Measurements from ENCODE around the gene DSTN.

The DSTN gene

GRCh38 chr20:17608701-17609497, 39.0 kb downstream of the DSTN start:
- H3K27ac ChIP-seq (ENCODE audit: low read depth, low read length, poor library complexity, severe bottlenecking), result no peak overlapping the region
- H3K27me3 ChIP-seq (ENCODE audit: insufficient read depth, low read length), result no peaks in the 10 kb centered on the region
- H3K9me3 ChIP-seq (ENCODE audit: low read length), result no peaks in the 10 kb centered on the region
- TF ChIP-seq EZH2 (IDR thresholded peaks at IDR 0.05; ENCODE audit: borderline replicate concordance, low read length) (no peak), CTCF (IDR thresholded peaks at IDR 0.05; ENCODE audit: low read length) (no peak)
- no peaks in the 10 kb centered on the region for H3K79me2 ChIP-seq (ENCODE audit: insufficient read depth, low read length)
- H3K4me2 ChIP-seq (ENCODE audit: low read length), result no peak overlapping the region
- H3K4me3 ChIP-seq (ENCODE audit: low read depth, low read length, poor library complexity, severe bottlenecking), result no peak overlapping the region
- H4K20me1 ChIP-seq (ENCODE audit: insufficient read depth, low read length), result no peaks in the 10 kb centered on the region
- H3K4me1 ChIP-seq (ENCODE audit: insufficient read depth, low read length, severe bottlenecking), result no peaks in the 10 kb centered on the region
- no peak overlapping the region for H2AFZ ChIP-seq (ENCODE audit: low read length)
- H3K36me3 ChIP-seq (ENCODE audit: insufficient read depth, low read length), result 0 out of 2 replicates have a peak, but pooled peaks cover 5% of the 10 kb centered on the region
- no peaks in the 10 kb centered on the region for H3F3A ChIP-seq (ENCODE audit: insufficient read depth, low read length)
- no peaks in the 10 kb centered on the region for H3K9me2 ChIP-seq (ENCODE audit: low read depth, low read length)
- no peak overlapping the region for H3K9ac ChIP-seq (ENCODE audit: low read length)

- 0 out of 2 replicates have a peak, but pooled peaks cover 5% of the 10 kb centered on the region for H3K36me3 ChIP-seq (ENCODE audit: insufficient read depth, low read length)
- H3K9me2 ChIP-seq (ENCODE audit: low read depth, low read length), result no peaks in the 10 kb centered on the region
- no peaks in the 10 kb centered on the region for H3K27me3 ChIP-seq (ENCODE audit: insufficient read depth, low read length)
- H4K20me1 ChIP-seq (ENCODE audit: insufficient read depth, low read length), result no peaks in the 10 kb centered on the region
- H3K9ac ChIP-seq (ENCODE audit: low read length), result no peak overlapping the region
- H2AFZ ChIP-seq (ENCODE audit: low read length), result no peak overlapping the region
- no peak overlapping the region for H3K4me3 ChIP-seq (ENCODE audit: low read depth, low read length, poor library complexity, severe bottlenecking)
- no peak overlapping the region for H3K4me2 ChIP-seq (ENCODE audit: low read length)
- H3K79me2 ChIP-seq (ENCODE audit: insufficient read depth, low read length), result no peaks in the 10 kb centered on the region
- TF ChIP-seq CTCF (IDR thresholded peaks at IDR 0.05; ENCODE audit: low read length) (no peak), EZH2 (IDR thresholded peaks at IDR 0.05; ENCODE audit: borderline replicate concordance, low read length) (no peak)
- H3K4me1 ChIP-seq (ENCODE audit: insufficient read depth, low read length, severe bottlenecking), result no peaks in the 10 kb centered on the region
- H3K9me3 ChIP-seq (ENCODE audit: low read length), result no peaks in the 10 kb centered on the region
- H3K27ac ChIP-seq (ENCODE audit: low read depth, low read length, poor library complexity, severe bottlenecking), result no peak overlapping the region
- no peaks in the 10 kb centered on the region for H3F3A ChIP-seq (ENCODE audit: insufficient read depth, low read length)
Measured at GRCh38 chr20:17609811-17610377, 40.0 kb downstream of the DSTN start.

- H2AFZ ChIP-seq (ENCODE audit: low read length), result no peak overlapping the region
- 0 out of 2 replicates have a peak, but pooled peaks cover 5% of the 10 kb centered on the region for H3K36me3 ChIP-seq (ENCODE audit: insufficient read depth, low read length)
- no peaks in the 10 kb centered on the region for H3K27me3 ChIP-seq (ENCODE audit: insufficient read depth, low read length)
- H3K9ac ChIP-seq (ENCODE audit: low read length), result no peak overlapping the region
- no peak overlapping the region for H3K27ac ChIP-seq (ENCODE audit: low read depth, low read length, poor library complexity, severe bottlenecking)
- no peak for TF ChIP-seq CTCF (IDR thresholded peaks at IDR 0.05; ENCODE audit: low read length)
- TF ChIP-seq EZH2 (IDR thresholded peaks at IDR 0.05; ENCODE audit: borderline replicate concordance, low read length), result no peak
- no peak overlapping the region for H3K4me3 ChIP-seq (ENCODE audit: low read depth, low read length, poor library complexity, severe bottlenecking)
- no peak overlapping the region for H3K4me2 ChIP-seq (ENCODE audit: low read length)
- no peaks in the 10 kb centered on the region for H3K79me2 ChIP-seq (ENCODE audit: insufficient read depth, low read length)
- H3K4me1 ChIP-seq (ENCODE audit: insufficient read depth, low read length, severe bottlenecking), result no peaks in the 10 kb centered on the region
- H3K9me3 ChIP-seq (ENCODE audit: low read length), result no peaks in the 10 kb centered on the region
- no peaks in the 10 kb centered on the region for H3K9me2 ChIP-seq (ENCODE audit: low read depth, low read length)
- no peaks in the 10 kb centered on the region for H4K20me1 ChIP-seq (ENCODE audit: insufficient read depth, low read length)
- no peaks in the 10 kb centered on the region for H3F3A ChIP-seq (ENCODE audit: insufficient read depth, low read length)
Measured at GRCh38 chr20:17610566-17611289, 40.9 kb downstream of the DSTN start.
